Measurements from ENCODE around the gene ZNF569.

DNA sequence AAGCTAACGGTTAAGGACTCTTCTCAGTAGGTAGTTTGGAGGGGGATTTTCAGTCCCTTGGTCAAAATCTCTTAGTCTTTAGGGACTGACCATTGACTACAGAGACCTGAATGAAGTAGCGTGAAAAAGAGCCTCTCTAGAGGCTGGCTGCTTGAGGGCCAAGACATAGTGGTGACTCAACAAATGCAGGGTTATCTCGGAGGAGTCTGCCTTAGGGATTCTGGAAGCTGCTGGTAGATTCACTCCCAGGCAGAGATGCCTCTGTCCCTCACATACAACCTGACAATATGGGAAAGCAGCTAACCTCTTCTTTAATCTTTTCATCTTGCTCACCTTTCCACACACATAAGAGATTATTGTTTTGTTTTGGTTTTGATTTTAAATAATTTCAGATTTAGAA lies 44.6 kb upstream of the ZNF569 start:
- TF ChIP-seq, protein P1, sequence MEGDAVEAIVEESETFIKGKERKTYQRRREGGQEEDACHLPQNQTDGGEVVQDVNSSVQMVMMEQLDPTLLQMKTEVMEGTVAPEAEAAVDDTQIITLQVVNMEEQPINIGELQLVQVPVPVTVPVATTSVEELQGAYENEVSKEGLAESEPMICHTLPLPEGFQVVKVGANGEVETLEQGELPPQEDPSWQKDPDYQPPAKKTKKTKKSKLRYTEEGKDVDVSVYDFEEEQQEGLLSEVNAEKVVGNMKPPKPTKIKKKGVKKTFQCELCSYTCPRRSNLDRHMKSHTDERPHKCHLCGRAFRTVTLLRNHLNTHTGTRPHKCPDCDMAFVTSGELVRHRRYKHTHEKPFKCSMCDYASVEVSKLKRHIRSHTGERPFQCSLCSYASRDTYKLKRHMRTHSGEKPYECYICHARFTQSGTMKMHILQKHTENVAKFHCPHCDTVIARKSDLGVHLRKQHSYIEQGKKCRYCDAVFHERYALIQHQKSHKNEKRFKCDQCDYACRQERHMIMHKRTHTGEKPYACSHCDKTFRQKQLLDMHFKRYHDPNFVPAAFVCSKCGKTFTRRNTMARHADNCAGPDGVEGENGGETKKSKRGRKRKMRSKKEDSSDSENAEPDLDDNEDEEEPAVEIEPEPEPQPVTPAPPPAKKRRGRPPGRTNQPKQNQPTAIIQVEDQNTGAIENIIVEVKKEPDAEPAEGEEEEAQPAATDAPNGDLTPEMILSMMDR (IDR thresholded peaks at IDR 0.05; ENCODE audit: borderline replicate concordance, extremely low read depth, low read length, poor library complexity, severe bottlenecking): no peak
- no peak for TF ChIP-seq EZH2 (IDR thresholded peaks at IDR 0.05; ENCODE audit: borderline replicate concordance, low read depth, low read length, severe bottlenecking)
